AG09309 (cell line): ENCODE results near the gene THAP7.

Source experiments
- DNase-seq: peaks from one replicate; pipeline ENCODE4 v3.0.0-alpha.2; 2010; ENCODE audit warnings: low read depth
- H3K4me3 ChIP-seq: 2 replicates; pipeline ENCODE4 v1.5.1; 2011; ENCODE audit warnings: mild to moderate bottlenecking, low read depth, low read length, moderate library complexity; ENCODE audit not compliant: control insufficient read depth
- CTCF ChIP-seq: IDR thresholded peaks from 2 replicates; pipeline ENCODE4 v1.5.1; 2011; ENCODE audit warnings: mild to moderate bottlenecking, low read depth, low read length, inconsistent platforms; ENCODE audit not compliant: insufficient read depth, control insufficient read depth; ENCODE audit errors: missing control alignments

The THAP7 gene

GRCh38 chr22:21033895-21034294, 32.0 kb upstream of the THAP7 start:
- no peak for TF ChIP-seq CTCF
- H3K4me3 ChIP-seq = no peak overlapping the region
- no peak for DNase-seq

- no peak for TF ChIP-seq CTCF
- no peak for DNase-seq
- H3K4me3 ChIP-seq = no peak overlapping the region
Observed at GRCh38 chr22:21032868-21033688, 31.2 kb upstream of the THAP7 start.

GRCh38 chr22:21032037-21032867, 30.3 kb upstream of the THAP7 start, which contains the start of gene SLC7A4:
SLC7A4 (minus strand) TSS chr22:21032561; CDS start chr22:21031812, 749 bp downstream.
- no peak for DNase-seq
- no peak for TF ChIP-seq CTCF
- no peak within 1 kb of the TSS; the same call in 1 of the 2 replicates for H3K4me3 ChIP-seq

- DNase-seq = no peak
- TF ChIP-seq CTCF = no peak
- no peak overlapping the region for H3K4me3 ChIP-seq
Observed at GRCh38 chr22:21031545-21032036, 29.7 kb upstream of the THAP7 start.

- no peak for DNase-seq
- no peak overlapping the region for H3K4me3 ChIP-seq
- no peak for TF ChIP-seq CTCF
Observed at GRCh38 chr22:21030621-21031544, 29.0 kb upstream of the THAP7 start.

GRCh38 chr22:21030032-21030431, 28.1 kb upstream of the THAP7 start:
- no peak overlapping the region for H3K4me3 ChIP-seq
- no peak for DNase-seq
- no peak for TF ChIP-seq CTCF
